ENCODE measurements around the gene TEX53.

DNA sequence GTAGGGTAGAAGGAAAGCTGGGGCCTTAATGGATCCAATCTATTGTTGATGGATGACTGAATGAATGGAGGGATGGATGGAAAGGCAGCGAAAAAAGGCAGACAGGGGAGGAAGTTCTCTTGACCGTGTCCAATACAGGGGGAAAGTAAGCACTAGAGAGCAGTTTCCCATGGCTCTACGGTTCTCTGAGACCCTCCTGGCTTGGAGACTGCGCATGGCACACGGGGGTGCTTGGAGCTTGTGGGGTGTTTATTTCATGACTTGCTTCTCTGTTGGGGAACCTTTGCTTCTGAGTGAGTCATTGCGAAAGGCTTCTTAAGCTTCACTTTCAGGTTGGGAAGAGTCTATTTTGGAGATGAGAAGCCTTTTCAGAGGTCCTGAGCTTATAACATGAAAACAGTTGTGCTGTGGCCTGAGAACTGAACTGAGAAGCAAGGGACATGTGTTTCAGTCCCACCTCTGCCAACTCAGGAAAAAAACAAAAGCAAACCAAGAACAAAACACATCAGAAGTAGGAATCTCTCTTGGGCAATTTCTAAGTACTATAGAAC, 37.2 kb upstream of the TEX53 start:
- no peak for TF ChIP-seq POLR2A (IDR thresholded peaks at IDR 0.05)
- TF ChIP-seq, protein P1, sequence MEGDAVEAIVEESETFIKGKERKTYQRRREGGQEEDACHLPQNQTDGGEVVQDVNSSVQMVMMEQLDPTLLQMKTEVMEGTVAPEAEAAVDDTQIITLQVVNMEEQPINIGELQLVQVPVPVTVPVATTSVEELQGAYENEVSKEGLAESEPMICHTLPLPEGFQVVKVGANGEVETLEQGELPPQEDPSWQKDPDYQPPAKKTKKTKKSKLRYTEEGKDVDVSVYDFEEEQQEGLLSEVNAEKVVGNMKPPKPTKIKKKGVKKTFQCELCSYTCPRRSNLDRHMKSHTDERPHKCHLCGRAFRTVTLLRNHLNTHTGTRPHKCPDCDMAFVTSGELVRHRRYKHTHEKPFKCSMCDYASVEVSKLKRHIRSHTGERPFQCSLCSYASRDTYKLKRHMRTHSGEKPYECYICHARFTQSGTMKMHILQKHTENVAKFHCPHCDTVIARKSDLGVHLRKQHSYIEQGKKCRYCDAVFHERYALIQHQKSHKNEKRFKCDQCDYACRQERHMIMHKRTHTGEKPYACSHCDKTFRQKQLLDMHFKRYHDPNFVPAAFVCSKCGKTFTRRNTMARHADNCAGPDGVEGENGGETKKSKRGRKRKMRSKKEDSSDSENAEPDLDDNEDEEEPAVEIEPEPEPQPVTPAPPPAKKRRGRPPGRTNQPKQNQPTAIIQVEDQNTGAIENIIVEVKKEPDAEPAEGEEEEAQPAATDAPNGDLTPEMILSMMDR (IDR thresholded peaks at IDR 0.05) = no peak
